ENCODE data around the gene VPREB3. TPM values are rescaled to one million over a fixed set of nuclear protein-coding genes. Genes with fewer than 3 reads are reported as not detected.

Gene VPREB3
- total RNA-seq, 4 donors from 2014 or later, result not detected

- H3K4me1 ChIP-seq, result peaks cover 57% of the 10 kb centered on the region
- peak in 1 of 2 donors; percentile 44 for TF ChIP-seq POLR2A (IDR thresholded peaks at IDR 0.05)
- TF ChIP-seq EP300 (IDR thresholded peaks at IDR 0.05), result no peak
- TF ChIP-seq, protein P1, sequence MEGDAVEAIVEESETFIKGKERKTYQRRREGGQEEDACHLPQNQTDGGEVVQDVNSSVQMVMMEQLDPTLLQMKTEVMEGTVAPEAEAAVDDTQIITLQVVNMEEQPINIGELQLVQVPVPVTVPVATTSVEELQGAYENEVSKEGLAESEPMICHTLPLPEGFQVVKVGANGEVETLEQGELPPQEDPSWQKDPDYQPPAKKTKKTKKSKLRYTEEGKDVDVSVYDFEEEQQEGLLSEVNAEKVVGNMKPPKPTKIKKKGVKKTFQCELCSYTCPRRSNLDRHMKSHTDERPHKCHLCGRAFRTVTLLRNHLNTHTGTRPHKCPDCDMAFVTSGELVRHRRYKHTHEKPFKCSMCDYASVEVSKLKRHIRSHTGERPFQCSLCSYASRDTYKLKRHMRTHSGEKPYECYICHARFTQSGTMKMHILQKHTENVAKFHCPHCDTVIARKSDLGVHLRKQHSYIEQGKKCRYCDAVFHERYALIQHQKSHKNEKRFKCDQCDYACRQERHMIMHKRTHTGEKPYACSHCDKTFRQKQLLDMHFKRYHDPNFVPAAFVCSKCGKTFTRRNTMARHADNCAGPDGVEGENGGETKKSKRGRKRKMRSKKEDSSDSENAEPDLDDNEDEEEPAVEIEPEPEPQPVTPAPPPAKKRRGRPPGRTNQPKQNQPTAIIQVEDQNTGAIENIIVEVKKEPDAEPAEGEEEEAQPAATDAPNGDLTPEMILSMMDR (IDR thresholded peaks at IDR 0.05), result no peak
- peak in 1 of 3 donors; percentile 46 for TF ChIP-seq POLR2AphosphoS5 (IDR thresholded peaks at IDR 0.05)
- peak within 1 kb of the TSS; percentile 100 for H3K27ac ChIP-seq
- H3K27me3 ChIP-seq, result no peaks in the 10 kb centered on the region
- H3K9me3 ChIP-seq, result no peaks in the 10 kb centered on the region
- DNase-seq (ENCODE audit: low spot score in 2 of 2), result peak; percentile 91 to 92
- peaks cover 4% of the 10 kb centered on the region for H3K36me3 ChIP-seq
- H3K4me3 ChIP-seq, result peak within 1 kb of the TSS; percentile 95
- 0% methylated on average over 55 of the region's 97 CpGs for WGBS
Observed at GRCh38 chr22:23786752-23787599, 32.8 kb upstream of the VPREB3 start, which contains the start of gene SMARCB1. Gene SMARCB1, plus strand, starts transcription at chr22:23786966. Its CDS starts 204 bp downstream, at chr22:23787170.

DNA sequence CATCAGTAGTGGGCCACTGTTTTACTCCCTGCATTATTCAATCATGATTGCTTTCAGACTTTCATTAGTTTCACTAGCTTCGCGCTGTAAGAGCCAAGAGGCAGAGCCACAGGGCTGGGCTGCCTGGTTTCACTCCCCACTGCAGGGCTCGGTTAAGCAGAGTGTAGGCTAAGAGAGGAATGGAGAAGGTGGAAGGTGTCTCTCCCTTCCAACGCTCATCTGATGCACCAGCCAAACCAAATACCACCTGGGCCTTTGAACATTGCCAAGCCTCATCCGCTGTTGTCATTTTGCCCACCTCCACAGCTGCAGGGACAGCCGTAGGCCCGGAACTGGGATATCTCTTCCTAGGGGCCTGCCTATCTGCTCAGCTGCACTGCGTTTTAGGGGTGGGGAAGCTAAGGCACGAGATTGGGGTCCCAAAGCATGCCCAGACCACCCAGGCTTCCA is 32.1 kb upstream of the VPREB3 start:
- H3K9me3 ChIP-seq, result no peaks in the 10 kb centered on the region
- H3K4me1 ChIP-seq, result peaks cover 58% of the 10 kb centered on the region
- TF ChIP-seq EP300 (IDR thresholded peaks at IDR 0.05) (no peak), POLR2AphosphoS5 (IDR thresholded peaks at IDR 0.05) (no peak), POLR2A (IDR thresholded peaks at IDR 0.05) (no peak)
- TF ChIP-seq, protein P1 (IDR thresholded peaks at IDR 0.05), result no peak
- WGBS, result 34% methylated on average over 9 of the region's 9 CpGs
- no peaks in the 10 kb centered on the region for H3K27me3 ChIP-seq
- peak overlapping the region; percentile 100 for H3K27ac ChIP-seq
- no peak for DNase-seq (ENCODE audit: low spot score in 2 of 2)
- H3K4me3 ChIP-seq, result peak overlapping the region; percentile 95
- no peaks in the 10 kb centered on the region for H3K36me3 ChIP-seq

GRCh38 chr22:23784215-23784732 is 30.0 kb upstream of the VPREB3 start:
- Histone ChIP-seq H3K4me3 (no peak overlapping the region), H3K27ac (no peak overlapping the region), H3K36me3 (no peaks in the 10 kb centered on the region), H3K4me1 (peaks cover 43% of the 10 kb centered on the region), H3K27me3 (no peaks in the 10 kb centered on the region), H3K9me3 (no peaks in the 10 kb centered on the region)
- WGBS, result 88% methylated on average over 8 of the region's 8 CpGs
- DNase-seq (ENCODE audit: low spot score in 2 of 2), result no peak
- TF ChIP-seq POLR2AphosphoS5 (IDR thresholded peaks at IDR 0.05) (no peak), POLR2A (IDR thresholded peaks at IDR 0.05) (no peak), EP300 (IDR thresholded peaks at IDR 0.05) (no peak)
- TF ChIP-seq, protein P1 (IDR thresholded peaks at IDR 0.05), result no peak

DNA sequence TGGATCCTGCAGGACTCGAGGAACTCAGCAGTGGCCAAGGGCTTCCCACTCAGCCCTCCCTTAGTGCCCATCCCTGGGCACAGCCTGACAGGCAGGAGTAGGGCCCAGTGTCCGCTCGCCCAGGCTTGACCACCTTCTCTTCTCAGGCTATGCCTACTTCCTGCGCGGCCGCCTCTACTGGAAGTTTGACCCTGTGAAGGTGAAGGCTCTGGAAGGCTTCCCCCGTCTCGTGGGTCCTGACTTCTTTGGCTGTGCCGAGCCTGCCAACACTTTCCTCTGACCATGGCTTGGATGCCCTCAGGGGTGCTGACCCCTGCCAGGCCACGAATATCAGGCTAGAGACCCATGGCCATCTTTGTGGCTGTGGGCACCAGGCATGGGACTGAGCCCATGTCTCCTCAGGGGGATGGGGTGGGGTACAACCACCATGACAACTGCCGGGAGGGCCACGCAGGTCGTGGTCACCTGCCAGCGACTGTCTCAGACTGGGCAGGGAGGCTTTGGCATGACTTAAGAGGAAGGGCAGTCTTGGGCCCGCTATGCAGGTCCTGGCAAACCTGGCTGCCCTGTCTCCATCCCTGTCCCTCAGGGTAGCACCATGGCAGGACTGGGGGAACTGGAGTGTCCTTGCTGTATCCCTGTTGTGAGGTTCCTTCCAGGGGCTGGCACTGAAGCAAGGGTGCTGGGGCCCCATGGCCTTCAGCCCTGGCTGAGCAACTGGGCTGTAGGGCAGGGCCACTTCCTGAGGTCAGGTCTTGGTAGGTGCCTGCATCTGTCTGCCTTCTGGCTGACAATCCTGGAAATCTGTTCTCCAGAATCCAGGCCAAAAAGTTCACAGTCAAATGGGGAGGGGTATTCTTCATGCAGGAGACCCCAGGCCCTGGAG is 29.3 kb upstream of the VPREB3 start:
- H3K9me3 ChIP-seq, result no peaks in the 10 kb centered on the region
- H3K4me3 ChIP-seq, result no peak overlapping the region
- 73% methylated on average over 6 of the region's 15 CpGs for WGBS
- TF ChIP-seq, protein P1 (IDR thresholded peaks at IDR 0.05), result no peak
- TF ChIP-seq EP300 (IDR thresholded peaks at IDR 0.05), result no peak
- TF ChIP-seq POLR2AphosphoS5 (IDR thresholded peaks at IDR 0.05), result no peak
- TF ChIP-seq POLR2A (IDR thresholded peaks at IDR 0.05), result no peak
- H3K36me3 ChIP-seq, result no peaks in the 10 kb centered on the region
- peaks cover 35% of the 10 kb centered on the region for H3K4me1 ChIP-seq
- no peak overlapping the region for H3K27ac ChIP-seq
- H3K27me3 ChIP-seq, result no peaks in the 10 kb centered on the region
- DNase-seq (ENCODE audit: low spot score in 2 of 2), result no peak
